ENCODE results near the gene OR8H3. TPM values are rescaled to one million over a fixed set of nuclear protein-coding genes. Genes with fewer than 3 reads are reported as not detected.

Gene OR8H3
- total and polyA plus RNA-seq, 10 of the 15 experiments (the other 5 are each of a cell fraction or from before 2014, with no cell fraction given), result not detected

DNA sequence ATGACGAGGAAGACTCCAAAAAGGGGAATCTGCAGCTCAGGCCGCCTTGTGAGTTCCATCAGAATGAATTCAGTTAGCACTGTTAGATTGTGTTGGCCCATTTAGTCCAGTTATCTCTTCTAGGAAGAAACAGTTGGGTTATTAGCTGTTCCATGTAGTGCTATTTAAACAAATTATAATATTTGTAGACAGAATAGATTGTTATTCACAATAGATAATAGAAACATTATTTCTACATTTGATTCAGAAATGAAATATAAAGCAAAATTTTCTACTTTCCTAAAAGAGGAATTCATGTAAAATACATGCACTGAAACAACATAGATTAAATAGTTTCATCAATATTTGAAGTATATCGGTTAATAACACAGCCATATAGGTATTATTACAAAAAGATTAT is 38.0 kb downstream of the OR8H3 start, which contains the start of gene OR8K5:
Gene OR8K5 (minus strand): TSS at position 101 of the 400 bp plus-strand sequence. CDS start 0 bp downstream, at position 101.
- RAD21 ChIA-PET (ENCODE audit: unreplicated experiment), result no interaction called here
- no peak within 1 kb of the TSS for H3K27ac ChIP-seq (ENCODE audit: control insufficient read depth, insufficient read depth)
- CTCF ChIA-PET, result no interaction called here
- no peaks in the 10 kb centered on the region for H4K20me1 ChIP-seq (ENCODE audit: control insufficient read depth, insufficient read depth)
- intact Hi-C loops (cut with micrococcal nuclease; ENCODE audit: unreplicated experiment) (no loop called here), in situ Hi-C loops (cut with MboI) (no loop called here)
- no TSS peak for BruUV-seq (replicated peaks)
- WGBS (ENCODE audit: insufficient coverage, insufficient replicate concordance, low lambda C conversion rate, missing lambda C conversion rate), result 19% methylated on average over 3 of the region's 3 CpGs
- TF ChIP-seq NFXL1 (IDR thresholded peaks at IDR 0.05; ENCODE audit: borderline replicate concordance) (no peak), PAX8 (IDR thresholded peaks at IDR 0.05) (no peak), LARP7 (IDR thresholded peaks at IDR 0.05) (no peak), SIX5 (IDR thresholded peaks at IDR 0.05; ENCODE audit: low read depth, low read length, severe bottlenecking) (no peak), CHD1 (IDR thresholded peaks at IDR 0.05; ENCODE audit: low read depth, low read length) (no peak), CBX5 (IDR thresholded peaks at IDR 0.05; ENCODE audit: low read depth) (no peak)
- ATAC-seq (no peak), FAIRE-seq (no peak), DNase-seq (ENCODE audit: low read depth, low spot score) (no peak)
- H2AFZ ChIP-seq (ENCODE audit: control insufficient read depth, low read depth, low read length), result no peak within 1 kb of the TSS
- H3K9ac ChIP-seq (ENCODE audit: control insufficient read depth, insufficient read depth, low read length), result no peak within 1 kb of the TSS
- no peak within 1 kb of the TSS for H3K4me3 ChIP-seq
- no peaks in the 10 kb centered on the region for H3K4me1 ChIP-seq (ENCODE audit: control insufficient read depth, insufficient read depth, low read length)
- no peaks in the 10 kb centered on the region for H3K27me3 ChIP-seq (replicated peaks in 1 of 2; ENCODE audit: control insufficient read depth in 2 of 2, insufficient read depth in 2 of 2, low read length in 1 of 2)
- POLR2A ChIA-PET, result no interaction called here
- no peaks in the 10 kb centered on the region for H3K36me3 ChIP-seq (ENCODE audit: control insufficient read depth in 2 of 2, insufficient read depth in 2 of 2, low read length in 1 of 2)
- SMC1A ChIA-PET (ENCODE audit: uncharacterized antibody, unreplicated experiment), result no interaction called here
- no peaks in the 10 kb centered on the region for H3K9me3 ChIP-seq (replicated peaks; ENCODE audit: control insufficient read depth, insufficient read depth, low read length)
- no peaks in the 10 kb centered on the region for H3K79me2 ChIP-seq (ENCODE audit: control insufficient read depth, insufficient read depth, low read length)
- no peak within 1 kb of the TSS for H3K4me2 ChIP-seq (ENCODE audit: control insufficient read depth, insufficient read depth)

DNA sequence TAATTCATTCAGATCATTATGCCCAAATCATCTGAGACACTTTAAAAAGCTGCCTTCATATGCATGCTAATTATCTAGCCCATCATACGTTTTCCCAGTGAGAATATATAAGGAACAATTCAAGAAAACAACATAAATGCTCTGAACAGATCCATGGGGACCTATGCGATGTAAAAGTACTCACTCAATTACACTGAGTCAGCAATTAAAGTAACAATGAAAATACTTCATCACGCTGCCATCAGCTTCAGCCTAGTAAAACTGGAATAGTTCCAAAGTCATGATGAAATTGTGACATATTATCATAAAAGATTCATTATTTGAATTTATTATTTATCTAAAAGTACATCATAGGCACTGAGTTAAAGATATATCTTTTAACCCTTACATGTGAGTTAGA is 41.6 kb downstream of the OR8H3 start:
- DNase-seq (ENCODE audit: low read depth, low spot score) (no peak), ATAC-seq (no peak), FAIRE-seq (no peak)
- H3K4me3 ChIP-seq, result no peak overlapping the region
- ChIA-PET POLR2A (no interaction called here), SMC1A (ENCODE audit: uncharacterized antibody, unreplicated experiment) (no interaction called here), CTCF (no interaction called here), RAD21 (ENCODE audit: unreplicated experiment) (no interaction called here)
- TF ChIP-seq, protein P1, sequence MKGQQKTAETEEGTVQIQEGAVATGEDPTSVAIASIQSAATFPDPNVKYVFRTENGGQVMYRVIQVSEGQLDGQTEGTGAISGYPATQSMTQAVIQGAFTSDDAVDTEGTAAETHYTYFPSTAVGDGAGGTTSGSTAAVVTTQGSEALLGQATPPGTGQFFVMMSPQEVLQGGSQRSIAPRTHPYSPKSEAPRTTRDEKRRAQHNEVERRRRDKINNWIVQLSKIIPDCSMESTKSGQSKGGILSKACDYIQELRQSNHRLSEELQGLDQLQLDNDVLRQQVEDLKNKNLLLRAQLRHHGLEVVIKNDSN (IDR thresholded peaks at IDR 0.05; ENCODE audit: borderline replicate concordance, extremely low read length, insufficient read depth, low read depth, low read length), result no peak
- TF ChIP-seq ZNF217 (IDR thresholded peaks at IDR 0.05), result no peak
- no peak for TF ChIP-seq POLR2AphosphoS5 (IDR thresholded peaks at IDR 0.05; ENCODE audit: low read length)
- TF ChIP-seq NFIC (IDR thresholded peaks at IDR 0.05; ENCODE audit: low read depth, low read length), result no peak
- WGBS (ENCODE audit: insufficient coverage, insufficient replicate concordance, low lambda C conversion rate, missing lambda C conversion rate), result 15% methylated on average over 3 of the region's 3 CpGs
- no peak overlapping the region for H3K9ac ChIP-seq (ENCODE audit: control insufficient read depth, insufficient read depth, low read length)
- H3K36me3 ChIP-seq (ENCODE audit: control insufficient read depth in 2 of 2, insufficient read depth in 2 of 2, low read length in 1 of 2), result no peaks in the 10 kb centered on the region
- intact Hi-C loops (cut with micrococcal nuclease; ENCODE audit: unreplicated experiment) (no loop called here), in situ Hi-C loops (cut with MboI) (no loop called here)
- no TSS peak for BruUV-seq (replicated peaks)
- no peak overlapping the region for H3K4me2 ChIP-seq (ENCODE audit: control insufficient read depth, insufficient read depth)
- H3K27ac ChIP-seq (ENCODE audit: control insufficient read depth, insufficient read depth), result no peak overlapping the region
- no peaks in the 10 kb centered on the region for H3K79me2 ChIP-seq (ENCODE audit: control insufficient read depth, insufficient read depth, low read length)
- no peaks in the 10 kb centered on the region for H4K20me1 ChIP-seq (ENCODE audit: control insufficient read depth, insufficient read depth)
- no peaks in the 10 kb centered on the region for H3K4me1 ChIP-seq (ENCODE audit: control insufficient read depth, insufficient read depth, low read length)
- no peaks in the 10 kb centered on the region for H3K27me3 ChIP-seq (replicated peaks in 1 of 2; ENCODE audit: control insufficient read depth in 2 of 2, insufficient read depth in 2 of 2, low read length in 1 of 2)
- no peak overlapping the region for H2AFZ ChIP-seq (ENCODE audit: control insufficient read depth, low read depth, low read length)
- H3K9me3 ChIP-seq (replicated peaks; ENCODE audit: control insufficient read depth, insufficient read depth, low read length), result no peaks in the 10 kb centered on the region

Data from GM12878 (cell line).